ENCODE results near the gene TMEM250. TPM values are rescaled to one million over a fixed set of nuclear protein-coding genes. Genes with fewer than 3 reads are reported as not detected.
A peak's percentile ranks its signal among the peaks of the same experiment; 100 is the strongest.

Gene TMEM250
- polyA plus RNA-seq, 3 donors = 16.2 to 22.9 (median 19.7) TPM

GRCh38 chr9:136119061-136119882, 597 bp upstream of the TMEM250 start:
- peak in 1 of 11 donors; percentile 53 for DNase-seq (ENCODE audit: extremely low read depth in 1 of 11, low read depth in 9 of 11, low spot score in 4 of 11)

- no peak for DNase-seq (ENCODE audit: extremely low read depth in 1 of 11, low read depth in 9 of 11, low spot score in 4 of 11)
Measured at GRCh38 chr9:136117916-136118319, 757 bp downstream of the TMEM250 start.

- DNase-seq (ENCODE audit: extremely low read depth in 1 of 11, low read depth in 9 of 11, low spot score in 4 of 11) = no peak
Measured at GRCh38 chr9:136117291-136117915, 1.3 kb downstream of the TMEM250 start.

GRCh38 chr9:136116360-136117098, 2.1 kb downstream of the TMEM250 start:
- DNase-seq (ENCODE audit: extremely low read depth in 1 of 11, low read depth in 9 of 11, low spot score in 4 of 11) = no peak

- no peak for DNase-seq (ENCODE audit: extremely low read depth in 1 of 11, low read depth in 9 of 11, low spot score in 4 of 11)
Measured at GRCh38 chr9:136115641-136116359, 2.9 kb downstream of the TMEM250 start.

GRCh38 chr9:136115206-136115605, 3.5 kb downstream of the TMEM250 start:
- no peak for DNase-seq (ENCODE audit: extremely low read depth in 1 of 11, low read depth in 9 of 11, low spot score in 4 of 11)

GRCh38 chr9:136114610-136115009, 4.1 kb downstream of the TMEM250 start:
- no peak for DNase-seq (ENCODE audit: extremely low read depth in 1 of 11, low read depth in 9 of 11, low spot score in 4 of 11)

GRCh38 chr9:136112541-136112940, 6.1 kb downstream of the TMEM250 start:
- no peak for DNase-seq (ENCODE audit: extremely low read depth in 1 of 11, low read depth in 9 of 11, low spot score in 4 of 11)

- no peak for DNase-seq (ENCODE audit: extremely low read depth in 1 of 11, low read depth in 9 of 11, low spot score in 4 of 11)
Measured at GRCh38 chr9:136111910-136112309, 6.8 kb downstream of the TMEM250 start.

GRCh38 chr9:136111190-136111589, 7.5 kb downstream of the TMEM250 start:
- DNase-seq (ENCODE audit: extremely low read depth in 1 of 11, low read depth in 9 of 11, low spot score in 4 of 11) = no peak

- DNase-seq (ENCODE audit: extremely low read depth in 1 of 11, low read depth in 9 of 11, low spot score in 4 of 11) = no peak
Measured at GRCh38 chr9:136110082-136111061, 8.3 kb downstream of the TMEM250 start.

GRCh38 chr9:136109351-136110081, 9.2 kb downstream of the TMEM250 start:
- peak in 5 of 11 donors; percentile 46 to 78 (median 70) for DNase-seq (ENCODE audit: extremely low read depth in 1 of 11, low read depth in 9 of 11, low spot score in 4 of 11)

- DNase-seq (ENCODE audit: extremely low read depth in 1 of 11, low read depth in 9 of 11, low spot score in 4 of 11) = no peak
Measured at GRCh38 chr9:136108648-136109266, 9.9 kb downstream of the TMEM250 start.

GRCh38 chr9:136107953-136108647, 10.6 kb downstream of the TMEM250 start:
- DNase-seq (ENCODE audit: extremely low read depth in 1 of 11, low read depth in 9 of 11, low spot score in 4 of 11) = no peak

- DNase-seq (ENCODE audit: extremely low read depth in 1 of 11, low read depth in 9 of 11, low spot score in 4 of 11) = no peak
Measured at GRCh38 chr9:136107155-136107952, 11.3 kb downstream of the TMEM250 start.

Measured in renal cortex interstitium (tissue), 11 donors.